SU-DHL-6 (cell line): ENCODE data around the gene TEK.

ENCODE experiments used
- H2AFZ ChIP-seq: fragments of 200-600 bp; sonication (generic); 2 replicates; pipeline ENCODE4 v1.6.1; 2014; ENCODE audit warnings: low read depth, mild to moderate bottlenecking, moderate library complexity, mixed read lengths, antibody characterized with exemption, low read length; ENCODE audit not compliant: severe bottlenecking
- H3F3A ChIP-seq: fragments of 200-600 bp; shearing (Covaris generic); 2 replicates; pipeline ENCODE4 v1.6.0; 2016; ENCODE audit warnings: antibody characterized with exemption, mild to moderate bottlenecking; ENCODE audit not compliant: insufficient read depth
- H3K27ac ChIP-seq: fragments of 200-600 bp; sonication (generic); 2 replicates; pipeline ENCODE4 v1.5.1; 2016; ENCODE audit warnings: low read depth, mild to moderate bottlenecking, low read length, moderate library complexity, mixed read lengths
- H3K27me3 ChIP-seq: fragments of 200-600 bp; sonication (generic), shearing (Covaris generic); 2 replicates; pipeline ENCODE4 v1.6.0; 2014; ENCODE audit warnings: mild to moderate bottlenecking, low read length
- H3K36me3 ChIP-seq: fragments of 200-600 bp; sonication (generic); 2 replicates; pipeline ENCODE4 v1.6.1; 2014; ENCODE audit warnings: mild to moderate bottlenecking, low read length, mixed read lengths
- H3K4me2 ChIP-seq: fragments of 300-600, 200-600 bp; shearing (Covaris generic), sonication (generic); 2 replicates; pipeline ENCODE4 v1.6.0; 2014; ENCODE audit warnings: low read length, low read depth, mild to moderate bottlenecking; ENCODE audit not compliant: poor library complexity, severe bottlenecking
- H3K4me3 ChIP-seq: fragments of 200-600 bp; sonication (generic); 2 replicates; pipeline ENCODE4 v1.5.1; 2014; ENCODE audit warnings: antibody characterized with exemption, low read length, mild to moderate bottlenecking, mixed read lengths; ENCODE audit not compliant: insufficient read depth, poor library complexity, severe bottlenecking
- H3K79me2 ChIP-seq: fragments of 200-600 bp; sonication (generic); 2 replicates; pipeline ENCODE4 v1.6.1; 2014; ENCODE audit warnings: mild to moderate bottlenecking, low read length, moderate library complexity; ENCODE audit not compliant: insufficient read depth
- H3K9ac ChIP-seq: fragments of 200-600 bp; sonication (generic); 2 replicates; pipeline ENCODE4 v1.7.0; 2014; ENCODE audit warnings: mild to moderate bottlenecking, low read length
- H3K9me2 ChIP-seq: fragments of 200-600 bp; sonication (generic); replicated peaks from 2 replicates; pipeline ENCODE4 v1.6.1; 2014; ENCODE audit warnings: low read length; ENCODE audit not compliant: insufficient read depth
- H3K9me3 ChIP-seq: fragments of 200-600 bp; sonication (generic); 2 replicates; pipeline ENCODE4 v1.6.1; 2014; ENCODE audit warnings: low read length, mixed read lengths; ENCODE audit not compliant: insufficient read depth
- H4K20me1 ChIP-seq: fragments of 200-600 bp; sonication (generic); 2 replicates; pipeline ENCODE4 v1.6.1; 2014; ENCODE audit warnings: low read depth, mild to moderate bottlenecking, antibody characterized with exemption, low read length, moderate library complexity, mixed read lengths
- CTCF ChIP-seq: fragments of 200-600 bp; sonication (generic); IDR thresholded peaks from one replicate; pipeline ENCODE4 v1.5.1; 2017; ENCODE audit warnings: antibody characterized with exemption, mild to moderate bottlenecking, low read length, moderate library complexity; ENCODE audit not compliant: insufficient read depth, poor library complexity, severe bottlenecking
- EZH2phosphoT487 ChIP-seq: fragments of 200-600 bp; sonication (generic), shearing (Covaris generic); conservative IDR thresholded peaks from 2 replicates; pipeline ENCODE4 v1.6.1; 2018; ENCODE audit warnings: mild to moderate bottlenecking, antibody characterized with exemption, low read length, moderate library complexity, mixed read lengths

The TEK gene

DNA sequence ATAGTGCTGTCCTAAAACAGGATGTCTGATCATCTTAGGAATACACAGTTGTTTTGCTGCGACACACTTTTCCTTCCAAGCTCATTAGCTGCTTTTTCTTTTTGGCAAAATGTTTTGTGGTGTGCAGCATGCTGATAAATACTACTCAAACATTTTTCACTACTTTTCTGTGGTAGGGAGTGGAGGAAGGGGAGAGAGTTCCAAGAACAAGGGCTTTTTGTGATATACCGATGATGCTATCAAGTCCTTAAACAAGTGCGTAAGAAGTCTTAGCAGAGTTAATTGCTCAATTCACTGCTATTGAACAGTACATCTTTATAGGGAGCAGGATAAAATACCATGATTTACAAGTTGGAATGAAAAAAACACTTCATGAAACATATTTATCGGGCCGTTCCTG, 23.6 kb upstream of the TEK start:
- Histone ChIP-seq H3K9me3 (no peaks in the 10 kb centered on the region), H3K9ac (no peak overlapping the region), H3K9me2 (no peaks in the 10 kb centered on the region), H3K27ac (no peak overlapping the region), H3K4me3 (no peak overlapping the region), H3K36me3 (no peaks in the 10 kb centered on the region), H3K79me2 (no peaks in the 10 kb centered on the region), H2AFZ (no peak overlapping the region), H3K4me2 (no peak overlapping the region), H3F3A (no peaks in the 10 kb centered on the region), H4K20me1 (no peaks in the 10 kb centered on the region), H3K27me3 (no peaks in the 10 kb centered on the region; the same call in 1 of the 2 replicates)
- TF ChIP-seq EZH2phosphoT487 (no peak), CTCF (no peak)

GRCh38 chr9:27086818-27087680, 22.0 kb upstream of the TEK start:
- no peak overlapping the region for H3K9ac ChIP-seq
- H3K27me3 ChIP-seq: no peaks in the 10 kb centered on the region; the same call in 1 of the 2 replicates
- no peaks in the 10 kb centered on the region for H3K9me2 ChIP-seq
- no peak overlapping the region for H3K4me2 ChIP-seq
- H3K36me3 ChIP-seq: no peaks in the 10 kb centered on the region
- no peaks in the 10 kb centered on the region for H3K79me2 ChIP-seq
- no peak overlapping the region for H2AFZ ChIP-seq
- no peak overlapping the region for H3K4me3 ChIP-seq
- H4K20me1 ChIP-seq: no peaks in the 10 kb centered on the region
- no peak overlapping the region for H3K27ac ChIP-seq
- H3K9me3 ChIP-seq: no peaks in the 10 kb centered on the region
- no peaks in the 10 kb centered on the region for H3F3A ChIP-seq
- no peak for TF ChIP-seq CTCF
- TF ChIP-seq EZH2phosphoT487: no peak

DNA sequence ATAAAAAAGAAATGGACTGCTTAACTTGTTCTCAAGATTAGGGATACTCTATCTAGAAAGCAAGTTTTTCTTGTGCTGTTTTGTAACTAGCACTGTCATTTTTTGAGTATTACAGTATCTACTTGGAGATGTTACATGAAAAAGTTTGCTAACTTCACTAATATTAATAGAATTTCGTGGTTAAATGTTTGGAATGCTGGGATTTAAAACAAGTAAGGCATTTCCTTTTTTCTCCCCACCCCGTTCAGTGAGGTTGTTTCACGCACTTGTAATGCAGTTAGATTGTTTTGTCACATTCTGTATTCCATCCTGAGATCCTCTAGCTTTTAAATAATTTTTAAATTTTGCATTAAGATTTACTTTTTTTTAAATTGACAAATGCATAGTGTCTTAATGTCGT, 20.0 kb upstream of the TEK start:
- H4K20me1 ChIP-seq: no peaks in the 10 kb centered on the region
- no peaks in the 10 kb centered on the region for H3K36me3 ChIP-seq
- H3K4me2 ChIP-seq: no peak overlapping the region
- no peaks in the 10 kb centered on the region for H3K79me2 ChIP-seq
- H3K4me3 ChIP-seq: no peak overlapping the region
- H2AFZ ChIP-seq: no peak overlapping the region
- H3K9ac ChIP-seq: no peak overlapping the region
- H3K9me2 ChIP-seq: no peaks in the 10 kb centered on the region
- no peaks in the 10 kb centered on the region for H3K27me3 ChIP-seq
- no peak for TF ChIP-seq CTCF
- no peak for TF ChIP-seq EZH2phosphoT487
- no peaks in the 10 kb centered on the region for H3K9me3 ChIP-seq
- H3F3A ChIP-seq: no peaks in the 10 kb centered on the region
- no peak overlapping the region for H3K27ac ChIP-seq
